ENCODE data around the gene ATAD1. TPM values are rescaled to one million over a fixed set of nuclear protein-coding genes. Genes with fewer than 3 reads are reported as not detected.
"Not testable (repeated sequence)": the region's sequence is repeated elsewhere in the genome, so short reads cannot be mapped to it uniquely, and the experiment has no call there.

ATAD1 gene
- total RNA-seq, 2 donors from 2014 or later: 50.5 to 51.0 TPM

DNA sequence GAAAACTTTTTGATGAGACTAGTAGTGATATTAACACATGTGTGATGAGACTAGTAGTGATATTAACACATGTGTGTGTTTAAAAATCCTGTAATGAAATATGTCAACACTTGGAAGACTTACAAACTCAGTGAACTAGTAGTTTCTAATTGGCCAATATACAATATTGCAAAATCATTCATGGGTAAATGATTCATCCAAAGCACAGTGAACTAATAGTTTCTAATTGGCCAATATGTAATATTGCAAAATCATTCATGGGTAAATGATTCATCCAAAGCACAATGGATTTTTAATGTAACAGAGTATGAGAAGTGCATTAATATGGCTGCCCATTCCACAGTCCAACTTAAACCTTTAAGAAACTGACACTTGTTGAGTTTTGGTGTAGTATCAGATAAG, 77.8 kb downstream of the ATAD1 start:
- no peak for DNase-seq
- peak; percentile 50 for ATAC-seq
- intact Hi-C loops (cut with DNase I, micrococcal nuclease): no loop called here

DNA sequence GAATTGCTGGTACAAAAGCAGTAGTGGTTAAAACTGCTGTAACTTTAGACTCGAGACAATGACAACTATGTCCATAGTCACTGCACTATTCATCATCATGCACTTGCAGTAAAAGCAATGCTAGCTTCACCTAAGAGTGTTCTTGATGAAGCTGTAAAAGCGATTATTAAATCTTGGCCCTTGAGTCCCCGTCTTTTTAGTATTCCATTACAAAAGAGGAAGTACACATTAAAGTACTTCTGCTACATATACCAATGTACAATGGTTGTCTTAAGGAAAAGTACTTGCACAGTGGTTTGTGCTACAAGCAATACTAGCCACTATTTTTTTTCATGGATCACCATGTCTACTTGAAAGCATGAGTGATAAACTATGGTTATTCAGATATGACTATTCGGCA, 78.3 kb downstream of the ATAD1 start:
- intact Hi-C loops (cut with DNase I, micrococcal nuclease): loop anchor here in 1 of 2 donors (10.0 kb wide), 1 partner anchor 85 kb away; the partner anchor contains the start of gene PAPSS2
- ATAC-seq: no peak

DNA sequence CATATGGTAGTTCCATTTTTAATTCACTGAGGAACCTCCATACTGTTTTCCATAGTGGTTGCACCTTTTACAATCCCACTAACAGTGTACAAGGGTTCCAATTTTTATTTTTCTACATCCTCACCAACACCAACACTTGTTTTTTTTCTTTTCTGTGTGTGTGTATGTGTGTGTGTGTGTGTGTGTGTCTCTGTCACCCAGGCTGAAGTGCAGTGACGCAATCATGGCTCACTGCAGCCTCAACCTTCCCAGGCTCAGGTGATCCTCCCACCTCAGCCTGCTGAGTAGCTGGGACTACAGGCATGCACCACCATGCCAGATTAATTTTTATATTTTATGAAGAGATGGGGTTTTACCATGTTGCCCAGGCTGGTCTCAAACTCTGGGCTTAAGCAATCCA, 79.8 kb downstream of the ATAD1 start:
- intact Hi-C loops (cut with DNase I, micrococcal nuclease): loop anchor here in 1 of 2 donors (10.0 kb wide), 1 partner anchor 83 kb away; the partner anchor contains the start of gene PAPSS2
- ATAC-seq, DNase-seq: not testable (repeated sequence)

More for the DNA sequence above, 78.3 kb downstream of the ATAD1 start:
- no peak for DNase-seq

DNA sequence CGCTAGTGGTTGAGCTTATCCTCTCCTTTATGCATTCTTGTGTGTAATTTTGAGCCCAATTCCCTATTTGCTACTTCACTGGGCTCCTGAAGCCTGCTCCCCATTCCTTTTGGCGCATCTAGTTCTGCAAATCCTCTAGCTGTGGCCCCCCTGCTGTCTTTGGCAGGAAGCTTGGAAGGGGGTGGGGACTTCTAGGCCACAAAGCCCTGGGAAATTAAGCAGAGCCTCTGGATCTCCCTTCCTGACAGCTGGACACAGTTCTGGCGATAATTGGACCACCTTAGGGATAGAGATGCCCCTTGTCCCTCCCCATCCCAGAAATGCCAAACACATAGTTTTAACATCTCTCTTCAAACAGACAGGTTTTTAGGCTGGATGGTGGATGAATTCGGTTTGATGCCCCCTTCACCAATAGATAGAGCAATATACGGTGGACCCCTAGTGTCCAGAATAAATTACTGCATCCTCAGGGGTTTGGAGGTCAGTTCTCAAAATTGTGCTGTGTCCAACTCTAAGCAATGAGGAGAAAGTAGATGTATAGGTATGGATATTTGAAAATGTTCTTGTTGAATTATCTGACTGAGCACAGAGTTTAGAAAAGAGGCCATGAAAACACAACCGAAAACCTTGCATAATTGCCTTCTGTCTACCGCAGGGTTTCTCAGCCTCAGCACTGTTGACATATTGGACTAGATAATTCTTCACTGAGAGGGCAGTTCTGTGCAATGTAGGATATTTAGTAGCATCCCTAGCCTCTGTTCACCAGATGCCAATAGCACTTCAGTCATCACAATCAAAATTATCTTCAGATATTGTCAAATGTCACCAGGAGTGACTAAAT, 82.8 kb downstream of the ATAD1 start:
- DNase-seq (peak in 1 of 2 donors; percentile 9), ATAC-seq (peak; percentile 64)
- intact Hi-C loops (cut with DNase I, micrococcal nuclease): loop anchor here in 1 of 2 donors (10.0 kb wide), 1 partner anchor 80 kb away; the partner anchor contains the start of gene PAPSS2

DNA sequence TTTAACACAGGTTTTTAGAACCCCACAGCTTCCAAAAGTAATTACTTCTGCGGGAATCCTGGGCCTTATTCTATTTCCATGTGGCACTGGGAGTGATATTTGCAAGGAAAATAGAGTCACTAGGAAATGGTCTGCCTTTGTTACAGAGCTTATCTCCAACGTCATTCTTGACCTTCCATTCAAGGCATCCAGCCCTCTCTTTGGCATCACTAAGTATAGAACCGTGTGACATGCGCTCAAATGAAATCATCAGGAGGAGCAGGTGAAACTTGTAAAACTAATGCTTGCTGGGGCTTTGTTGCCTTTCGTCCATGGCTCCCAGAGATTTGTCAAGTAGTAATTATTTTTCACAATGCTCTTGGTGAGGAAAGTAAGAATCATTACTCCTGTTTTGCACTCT, 84.9 kb downstream of the ATAD1 start:
- DNase-seq: no peak
- intact Hi-C loops (cut with DNase I, micrococcal nuclease): loop anchor here in 1 of 2 donors (10.0 kb wide), 1 partner anchor 78 kb away; the partner anchor contains the start of gene PAPSS2
- ATAC-seq: no peak

DNA sequence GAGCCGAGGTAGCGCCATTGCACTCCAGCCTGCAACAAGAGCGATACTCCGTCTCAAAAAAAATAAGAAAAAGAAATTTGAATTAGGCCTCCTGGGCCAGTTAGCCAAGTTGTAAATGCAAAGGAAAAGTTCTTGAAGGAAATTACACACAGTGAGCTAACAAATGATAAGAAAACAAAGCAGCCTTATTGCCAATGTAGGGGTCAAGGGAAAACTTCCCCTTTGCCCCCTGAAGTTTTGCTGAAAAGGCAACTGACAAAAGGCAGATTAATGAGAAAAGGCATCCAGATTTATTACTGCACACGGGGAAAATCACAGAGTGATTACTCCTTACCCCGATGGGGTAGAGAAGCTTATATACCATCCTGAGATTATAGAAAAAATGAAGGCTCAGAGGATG, 88.1 kb downstream of the ATAD1 start:
- no peak for ATAC-seq
- intact Hi-C loops (cut with DNase I, micrococcal nuclease): loop anchor here in 1 of 2 donors (10.0 kb wide), 1 partner anchor 75 kb away; the partner anchor contains the start of gene PAPSS2

DNA sequence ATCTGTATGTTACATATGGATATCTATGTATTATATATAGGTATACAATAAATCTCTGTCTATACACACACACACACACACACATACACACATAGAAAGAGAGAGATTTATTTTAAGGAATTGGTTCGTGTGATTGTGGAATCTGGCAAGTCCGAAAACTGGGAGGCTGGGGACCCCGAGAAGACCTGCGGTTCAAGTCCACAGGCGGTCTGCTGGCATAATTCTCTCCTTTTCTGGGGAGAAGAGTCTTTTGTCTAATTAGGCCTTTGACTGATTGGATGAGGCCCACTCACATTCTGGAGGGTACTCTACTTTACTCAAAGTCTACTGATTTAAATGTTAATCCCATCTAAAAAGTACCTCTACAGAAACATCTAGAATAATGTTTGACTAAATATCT, 93.2 kb downstream of the ATAD1 start:
- intact Hi-C loops (cut with DNase I, micrococcal nuclease): no loop called here
- DNase-seq: no peak

More for the DNA sequence above, 88.1 kb downstream of the ATAD1 start:
- DNase-seq: no peak

DNA sequence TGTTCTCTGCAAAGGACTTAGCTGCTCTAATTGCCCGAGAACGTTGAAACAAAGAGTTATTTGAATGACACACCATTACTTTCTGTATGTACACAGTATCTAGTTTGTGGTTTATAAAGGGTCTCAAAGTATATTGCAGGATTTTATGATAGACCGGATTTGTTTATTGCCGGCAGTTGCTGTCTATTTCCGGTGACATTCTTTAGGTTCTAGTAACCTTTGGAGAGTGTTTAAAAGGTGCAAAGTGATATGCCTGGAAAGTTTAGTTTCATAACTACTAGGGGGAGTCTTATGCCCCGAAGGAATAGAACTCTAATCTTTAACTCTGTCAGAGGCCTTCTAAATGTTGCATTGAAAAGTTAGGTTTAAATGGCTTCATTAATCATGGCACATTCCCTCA, 94.5 kb downstream of the ATAD1 start:
- ATAC-seq: peak; percentile 89
- DNase-seq: no peak
- intact Hi-C loops (cut with DNase I, micrococcal nuclease): no loop called here

More for the DNA sequence above, 93.2 kb downstream of the ATAD1 start:
- no peak for ATAC-seq

DNA sequence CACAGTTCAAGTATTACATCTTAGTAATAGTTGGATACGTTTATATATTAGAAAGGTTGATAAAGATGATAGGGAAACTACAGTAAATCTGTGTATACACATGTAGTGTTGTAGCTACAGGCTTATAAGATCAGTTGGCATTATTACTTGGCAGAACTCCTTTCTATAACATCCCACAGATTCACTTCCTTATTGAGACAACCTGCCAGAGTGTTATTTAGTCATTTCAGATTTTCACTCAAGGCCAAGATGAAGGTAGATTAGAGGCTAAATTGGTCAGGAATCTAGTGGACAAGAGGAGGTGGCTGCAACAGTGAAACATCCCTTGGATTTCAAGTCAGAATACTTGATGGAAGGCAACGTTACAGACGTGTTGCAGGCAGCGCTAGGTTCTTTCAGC, 95.3 kb downstream of the ATAD1 start:
- ATAC-seq: peak; percentile 84
- intact Hi-C loops (cut with DNase I, micrococcal nuclease): no loop called here
- DNase-seq: no peak

DNA sequence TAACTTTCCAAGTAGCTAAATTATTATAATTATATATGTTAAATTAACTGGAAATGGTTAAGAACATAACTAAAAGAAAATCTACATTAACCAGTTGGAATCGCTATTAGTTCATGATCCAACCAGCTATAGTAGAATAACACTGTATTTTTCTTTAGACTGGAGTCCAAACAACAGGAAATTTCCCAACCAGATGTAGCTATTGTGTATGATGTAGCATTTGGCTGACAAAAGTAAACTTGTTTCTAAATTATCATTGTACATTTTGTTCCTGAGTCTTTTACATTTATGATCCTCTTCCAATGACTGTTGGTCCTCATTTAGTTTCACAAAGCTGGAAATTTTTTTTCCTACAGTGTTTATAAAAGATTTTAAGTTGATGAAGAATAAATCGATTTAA, 96.2 kb downstream of the ATAD1 start:
- DNase-seq (no peak), ATAC-seq (no peak)
- intact Hi-C loops (cut with DNase I, micrococcal nuclease): no loop called here

DNA sequence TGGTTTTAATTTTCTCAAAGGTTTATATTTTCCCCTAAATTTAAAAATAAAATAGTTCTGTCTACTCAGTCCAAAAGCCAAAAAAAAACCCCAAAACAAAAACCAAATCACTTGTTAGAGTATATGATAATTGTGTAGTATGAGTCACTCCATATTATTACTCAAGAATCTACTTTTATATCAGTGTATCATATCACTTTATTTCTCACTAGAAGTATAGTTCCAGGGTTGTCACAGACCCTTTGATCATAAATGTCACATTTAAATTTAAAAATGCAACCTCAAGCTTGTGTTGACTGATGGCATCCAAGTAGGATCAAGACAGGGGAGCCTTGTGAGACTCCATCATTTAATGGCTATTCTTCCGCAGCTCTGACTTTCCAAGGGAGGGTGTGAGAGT, 97.4 kb downstream of the ATAD1 start:
- intact Hi-C loops (cut with DNase I, micrococcal nuclease): no loop called here
- DNase-seq: no peak
- no peak for ATAC-seq

DNA sequence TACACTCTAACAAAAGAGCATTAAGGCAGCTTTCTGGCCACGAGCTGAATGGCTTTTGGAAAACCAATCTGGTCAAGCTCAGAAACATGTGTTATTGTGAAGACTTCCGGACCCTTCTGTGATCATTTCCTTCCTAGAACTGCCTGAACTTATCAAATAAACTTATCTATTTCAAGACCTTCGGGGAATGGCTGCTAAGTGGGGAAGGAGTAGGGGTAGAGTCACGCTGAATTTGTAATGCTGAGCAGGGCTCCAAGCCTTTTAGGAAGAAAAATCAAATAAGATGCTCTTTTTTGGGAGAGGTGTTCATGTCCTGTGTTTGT, 101.7 kb downstream of the ATAD1 start:
- intact Hi-C loops (cut with DNase I, micrococcal nuclease): no loop called here

DNA sequence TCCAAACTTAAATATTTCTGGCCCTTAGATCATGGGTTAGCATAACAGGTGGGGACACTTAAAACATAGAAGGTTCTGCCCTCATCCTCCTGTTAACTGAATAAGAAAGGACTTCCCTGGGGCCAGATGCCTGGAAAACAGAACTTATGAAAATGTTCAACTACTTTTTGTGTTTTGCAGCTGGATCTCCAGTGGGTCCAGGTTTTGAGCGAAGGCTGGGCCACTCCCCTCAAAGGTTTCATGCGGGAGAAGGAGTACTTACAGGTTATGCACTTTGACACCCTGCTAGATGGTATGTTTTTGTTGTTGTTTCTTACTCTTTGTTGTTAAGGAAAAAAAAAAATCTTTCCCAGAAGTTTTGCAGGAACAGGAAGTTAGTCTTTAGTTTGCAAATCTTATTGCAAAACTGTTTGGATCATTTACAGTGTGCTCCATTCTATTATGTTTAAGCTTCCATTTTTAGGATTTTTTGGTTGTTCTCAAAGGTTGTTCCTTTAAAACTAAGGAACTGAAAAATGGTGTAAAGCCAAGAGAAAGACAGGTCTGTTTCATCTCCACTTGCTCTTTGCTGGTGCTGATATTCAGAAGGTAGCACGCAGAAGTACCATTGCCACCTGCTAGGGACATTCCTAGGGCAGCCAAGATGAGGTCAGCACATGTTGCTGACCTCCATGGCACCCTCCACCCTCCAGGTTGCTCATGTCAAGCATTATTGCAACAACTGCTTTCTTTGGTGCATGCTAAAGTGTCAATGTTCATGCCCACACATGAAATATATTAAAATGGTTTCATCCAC, 102.3 kb downstream of the ATAD1 start:
- ATAC-seq (no peak), DNase-seq (no peak)
- intact Hi-C loops (cut with DNase I, micrococcal nuclease): no loop called here

More for the DNA sequence above, 101.7 kb downstream of the ATAD1 start:
- ATAC-seq (no peak), DNase-seq (no peak)

DNA sequence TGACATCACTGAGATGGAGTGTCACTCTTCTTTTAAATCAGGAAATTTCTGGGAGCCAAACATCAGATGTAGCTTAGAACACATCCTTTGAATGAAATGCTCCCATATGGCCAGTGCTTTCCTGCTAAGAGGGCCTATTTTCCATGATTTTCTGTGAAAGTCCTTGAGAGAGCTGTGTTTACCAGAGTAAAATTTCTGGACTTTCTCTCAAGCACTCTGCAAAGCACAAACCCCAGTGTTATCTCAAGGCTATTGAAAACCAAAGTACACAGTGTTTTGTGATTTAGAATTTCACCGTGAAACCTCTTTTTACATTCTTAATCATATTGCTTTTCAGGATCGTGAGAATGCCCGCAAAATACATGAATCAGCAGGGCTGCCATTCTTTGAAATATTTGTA, 104.3 kb downstream of the ATAD1 start:
- intact Hi-C loops (cut with DNase I, micrococcal nuclease): no loop called here
- no peak for DNase-seq
- ATAC-seq: no peak

DNA sequence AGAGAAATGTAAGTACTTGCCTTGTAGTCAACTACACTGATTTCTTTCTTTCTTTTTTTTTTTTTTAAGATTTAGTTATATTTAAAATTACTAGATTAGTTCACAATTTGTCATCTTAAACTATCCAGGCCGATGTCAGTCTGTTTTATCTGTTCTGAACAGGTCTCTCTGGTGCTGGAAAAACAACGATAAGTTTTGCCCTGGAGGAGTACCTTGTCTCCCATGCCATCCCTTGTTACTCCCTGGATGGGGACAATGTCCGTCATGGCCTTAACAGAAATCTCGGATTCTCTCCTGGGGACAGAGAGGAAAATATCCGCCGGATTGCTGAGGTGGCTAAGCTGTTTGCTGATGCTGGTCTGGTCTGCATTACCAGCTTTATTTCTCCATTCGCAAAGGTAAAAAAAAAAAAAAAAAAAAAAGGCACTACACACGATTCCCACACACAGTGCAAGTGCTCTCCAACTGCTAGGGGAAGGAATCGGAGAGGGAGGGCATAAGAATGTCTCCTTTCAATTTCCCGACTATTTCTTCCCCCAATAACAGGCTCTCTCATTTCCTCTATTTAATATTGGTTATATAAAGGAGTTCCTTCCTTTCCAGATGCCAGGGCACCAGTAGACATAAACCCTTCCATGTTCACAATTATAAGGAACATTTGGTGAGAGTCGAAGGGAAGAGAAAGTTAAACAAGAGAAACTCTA, 105.0 kb downstream of the ATAD1 start:
- intact Hi-C loops (cut with DNase I, micrococcal nuclease): no loop called here
- DNase-seq (no peak), ATAC-seq (no peak)

DNA sequence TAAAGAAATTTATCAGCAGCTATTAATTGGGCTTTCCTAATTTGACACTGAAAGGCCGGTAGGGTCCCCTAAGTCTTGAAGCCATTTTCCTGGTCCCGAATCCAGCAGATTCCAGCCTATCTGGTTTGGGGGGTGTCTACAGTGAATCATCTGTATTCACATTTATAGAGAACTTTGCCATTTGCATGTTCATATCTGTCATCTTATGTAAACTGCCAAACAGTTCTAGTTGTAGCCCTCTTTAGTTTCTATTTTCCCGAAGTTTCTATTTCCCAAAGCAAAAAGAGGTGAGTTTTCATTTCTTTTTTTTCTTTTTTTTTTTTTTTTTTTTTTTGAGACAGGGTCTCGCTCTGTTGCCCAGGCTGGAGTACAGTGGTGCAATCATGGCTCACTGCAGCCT, 110.8 kb downstream of the ATAD1 start:
- DNase-seq: no peak
- intact Hi-C loops (cut with DNase I, micrococcal nuclease): no loop called here
- no peak for ATAC-seq

DNA sequence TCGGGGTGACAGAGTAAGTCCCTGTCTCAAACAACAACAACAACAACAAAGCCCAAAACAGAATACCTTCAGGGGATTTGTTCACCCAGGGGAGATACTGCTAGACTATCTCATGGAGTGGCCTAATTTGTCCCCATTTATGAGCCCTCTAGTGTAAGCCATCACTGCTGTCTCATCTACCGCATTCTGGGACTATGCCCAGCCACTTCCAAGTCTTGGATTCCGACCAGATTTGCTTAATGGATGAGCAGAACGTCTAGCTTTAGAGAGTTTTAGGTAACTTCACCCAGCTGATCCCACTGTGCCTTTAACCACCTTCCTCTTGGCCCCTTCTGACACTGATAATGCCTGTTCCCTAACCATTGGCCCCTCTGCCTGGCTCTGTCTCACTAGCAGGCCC, 111.3 kb downstream of the ATAD1 start:
- ATAC-seq: no peak
- intact Hi-C loops (cut with DNase I, micrococcal nuclease): no loop called here
- no peak for DNase-seq

DNA sequence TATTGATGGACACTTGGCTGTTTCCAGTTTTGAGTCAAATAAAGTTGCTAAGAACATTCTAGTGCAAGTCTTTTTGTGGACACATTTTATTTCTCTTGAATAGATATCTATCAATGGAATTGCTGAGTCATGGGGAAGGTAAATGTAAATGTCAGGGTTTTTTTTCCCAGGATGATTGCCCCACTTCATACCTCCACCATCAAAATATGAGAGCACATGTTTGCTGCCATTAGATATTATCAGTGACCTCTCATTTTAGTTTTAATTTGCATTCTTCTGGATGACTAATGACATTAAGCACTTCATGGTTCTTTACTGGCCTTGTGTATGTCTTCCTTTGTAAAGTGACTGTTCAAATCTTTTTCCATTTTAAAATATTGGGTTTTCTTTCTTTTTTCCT, 112.7 kb downstream of the ATAD1 start:
- no peak for ATAC-seq
- intact Hi-C loops (cut with DNase I, micrococcal nuclease): no loop called here
- no peak for DNase-seq

DNA sequence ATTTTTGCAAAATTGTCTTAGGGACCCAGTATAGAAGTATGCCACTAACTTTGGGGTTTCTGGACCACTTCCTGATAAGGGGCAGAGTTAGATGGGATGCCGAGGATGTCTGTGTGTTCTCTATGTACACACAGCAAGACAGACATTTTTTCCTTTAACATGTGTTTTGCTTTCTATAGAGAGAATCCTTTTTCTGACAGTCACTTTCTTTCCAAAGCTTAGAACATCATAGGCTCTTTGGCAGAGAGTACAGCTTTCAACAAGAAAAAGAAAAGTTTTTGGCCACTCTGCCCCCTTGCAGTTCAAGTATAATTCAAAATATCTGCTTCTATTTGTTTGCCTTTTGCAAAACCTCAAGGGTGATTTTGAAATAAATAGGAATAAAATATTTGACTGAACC, 114.3 kb downstream of the ATAD1 start:
- intact Hi-C loops (cut with DNase I, micrococcal nuclease): no loop called here
- DNase-seq (no peak), ATAC-seq (no peak)

Measured in left colon (tissue), 2 donors.